ENCODE data around the gene ZSWIM6.

The ZSWIM6 gene

GRCh38 chr5:61461417-61461816 is 129.4 kb downstream of the ZSWIM6 start:
- Histone ChIP-seq H3K27ac (no peak overlapping the region), H3K27me3 (replicated peaks) (no peaks in the 10 kb centered on the region), H3K36me3 (replicated peaks) (no peaks in the 10 kb centered on the region), H3K4me3 (ENCODE audit: low read depth, low read length) (no peak overlapping the region)
- no peak for TF ChIP-seq CTCF (IDR thresholded peaks at IDR 0.05; ENCODE audit: low read depth, low read length, missing control alignments)
- in situ Hi-C loops (cut with HindIII; ENCODE audit: low pct_ligation_motif_present, low sequenced_read_pairs), result no loop called here
- no peak for DNase-seq

- in situ Hi-C loops (cut with HindIII; ENCODE audit: low pct_ligation_motif_present, low sequenced_read_pairs), result no loop called here
- no peaks in the 10 kb centered on the region for H3K36me3 ChIP-seq (replicated peaks)
- no peak overlapping the region for H3K27ac ChIP-seq
- H3K27me3 ChIP-seq (replicated peaks), result no peaks in the 10 kb centered on the region
- no peak for TF ChIP-seq CTCF (IDR thresholded peaks at IDR 0.05; ENCODE audit: low read depth, low read length, missing control alignments)
- no peak overlapping the region for H3K4me3 ChIP-seq (ENCODE audit: low read depth, low read length)
- no peak for DNase-seq
Observed at GRCh38 chr5:61461926-61462325, 129.9 kb downstream of the ZSWIM6 start.

- DNase-seq, result no peak
- TF ChIP-seq CTCF (IDR thresholded peaks at IDR 0.05; ENCODE audit: low read depth, low read length, missing control alignments), result no peak
- no peaks in the 10 kb centered on the region for H3K36me3 ChIP-seq (replicated peaks)
- H3K27ac ChIP-seq, result no peak overlapping the region
- in situ Hi-C loops (cut with HindIII; ENCODE audit: low pct_ligation_motif_present, low sequenced_read_pairs), result no loop called here
- no peak overlapping the region for H3K4me3 ChIP-seq (ENCODE audit: low read depth, low read length)
- H3K27me3 ChIP-seq (replicated peaks), result no peaks in the 10 kb centered on the region
Observed at GRCh38 chr5:61463596-61463995, 131.5 kb downstream of the ZSWIM6 start.

GRCh38 chr5:61464512-61464911 is 132.5 kb downstream of the ZSWIM6 start:
- no peaks in the 10 kb centered on the region for H3K36me3 ChIP-seq (replicated peaks)
- H3K4me3 ChIP-seq (ENCODE audit: low read depth, low read length), result no peak overlapping the region
- no peak for TF ChIP-seq CTCF (IDR thresholded peaks at IDR 0.05; ENCODE audit: low read depth, low read length, missing control alignments)
- no peak for DNase-seq
- H3K27me3 ChIP-seq (replicated peaks), result no peaks in the 10 kb centered on the region
- H3K27ac ChIP-seq, result no peak overlapping the region
- in situ Hi-C loops (cut with HindIII; ENCODE audit: low pct_ligation_motif_present, low sequenced_read_pairs), result no loop called here

GRCh38 chr5:61465066-61465465 is 133.0 kb downstream of the ZSWIM6 start:
- Histone ChIP-seq H3K4me3 (ENCODE audit: low read depth, low read length) (no peak overlapping the region), H3K36me3 (replicated peaks) (no peaks in the 10 kb centered on the region), H3K27ac (no peak overlapping the region), H3K27me3 (replicated peaks) (no peaks in the 10 kb centered on the region)
- DNase-seq, result no peak
- in situ Hi-C loops (cut with HindIII; ENCODE audit: low pct_ligation_motif_present, low sequenced_read_pairs), result no loop called here
- TF ChIP-seq CTCF (IDR thresholded peaks at IDR 0.05; ENCODE audit: low read depth, low read length, missing control alignments), result no peak

- Histone ChIP-seq H3K36me3 (replicated peaks) (no peaks in the 10 kb centered on the region), H3K27ac (no peak overlapping the region), H3K27me3 (replicated peaks) (no peaks in the 10 kb centered on the region), H3K4me3 (ENCODE audit: low read depth, low read length) (no peak overlapping the region)
- DNase-seq, result no peak
- in situ Hi-C loops (cut with HindIII; ENCODE audit: low pct_ligation_motif_present, low sequenced_read_pairs), result no loop called here
- TF ChIP-seq CTCF (IDR thresholded peaks at IDR 0.05; ENCODE audit: low read depth, low read length, missing control alignments), result no peak
Observed at GRCh38 chr5:61465496-61465895, 133.4 kb downstream of the ZSWIM6 start.

Measured in brain microvascular endothelial cell (primary cell).